IPS DF 4.7 (cell line): ENCODE measurements around the gene NRAP.

Experiments used
- DNase-seq: peaks from one replicate; pipeline ENCODE4 v3.0.0-alpha.2; 2013; ENCODE audit warnings: low spot score; ENCODE audit errors: extremely low read depth

The NRAP gene

GRCh38 chr10:113641702-113642101 lies 22.1 kb downstream of the NRAP start:
- DNase-seq = no peak

GRCh38 chr10:113639966-113640365 lies 23.9 kb downstream of the NRAP start:
- no peak for DNase-seq

GRCh38 chr10:113631684-113632367 lies 32.0 kb downstream of the NRAP start:
- DNase-seq = no peak

GRCh38 chr10:113630929-113631533 lies 32.8 kb downstream of the NRAP start:
- no peak for DNase-seq

GRCh38 chr10:113628607-113629153 lies 35.2 kb downstream of the NRAP start:
- no peak for DNase-seq

- DNase-seq = no peak
These were observed 36.0 kb downstream of the NRAP start for GRCh38 chr10:113627836-113628235.

- DNase-seq = no peak
These were observed 37.0 kb downstream of the NRAP start for GRCh38 chr10:113626809-113627355.

GRCh38 chr10:113625461-113626186 lies 38.2 kb downstream of the NRAP start:
- no peak for DNase-seq

- no peak for DNase-seq
These were observed 41.0 kb downstream of the NRAP start for GRCh38 chr10:113622831-113623230.

- DNase-seq = no peak
These were observed 42.0 kb downstream of the NRAP start for GRCh38 chr10:113621799-113622198.

GRCh38 chr10:113620936-113621335 lies 42.9 kb downstream of the NRAP start:
- no peak for DNase-seq

GRCh38 chr10:113620511-113620910 lies 43.3 kb downstream of the NRAP start:
- no peak for DNase-seq

GRCh38 chr10:113619401-113619800 lies 44.4 kb downstream of the NRAP start:
- no peak for DNase-seq

- DNase-seq = no peak
These were observed 45.5 kb downstream of the NRAP start for GRCh38 chr10:113618338-113618737.

GRCh38 chr10:113617086-113617485 lies 46.8 kb downstream of the NRAP start:
- no peak for DNase-seq

GRCh38 chr10:113616244-113617074 lies 47.4 kb downstream of the NRAP start:
- no peak for DNase-seq

- DNase-seq = no peak
These were observed 49.7 kb downstream of the NRAP start for GRCh38 chr10:113613977-113614690.

- DNase-seq = no peak
These were observed 50.4 kb downstream of the NRAP start for GRCh38 chr10:113613427-113613826.

- DNase-seq = no peak
These were observed 51.7 kb downstream of the NRAP start for GRCh38 chr10:113612154-113612553.
